ENCODE data around the gene NKAIN2.

Gene NKAIN2

DNA sequence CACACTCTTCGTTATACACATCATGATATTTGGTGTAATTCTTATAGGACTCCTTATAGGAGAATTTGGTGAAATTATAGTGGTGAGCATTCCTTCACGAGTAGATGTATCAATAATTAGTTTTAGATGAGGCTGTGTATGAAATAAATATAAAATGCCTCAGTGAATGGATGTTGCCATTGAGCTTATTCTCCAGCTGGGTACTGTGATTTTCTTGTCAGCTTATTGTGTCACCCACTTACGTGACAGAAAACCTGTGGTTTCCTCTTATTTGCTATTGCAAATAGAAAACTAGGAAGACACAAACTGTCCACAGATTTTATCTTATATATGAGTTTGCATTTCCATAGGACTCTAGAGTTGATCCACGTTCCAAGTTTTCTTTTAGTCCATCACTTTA is 718.7 kb downstream of the NKAIN2 start:
- H3K27ac ChIP-seq = no peak overlapping the region
- TF ChIP-seq, protein P1, sequence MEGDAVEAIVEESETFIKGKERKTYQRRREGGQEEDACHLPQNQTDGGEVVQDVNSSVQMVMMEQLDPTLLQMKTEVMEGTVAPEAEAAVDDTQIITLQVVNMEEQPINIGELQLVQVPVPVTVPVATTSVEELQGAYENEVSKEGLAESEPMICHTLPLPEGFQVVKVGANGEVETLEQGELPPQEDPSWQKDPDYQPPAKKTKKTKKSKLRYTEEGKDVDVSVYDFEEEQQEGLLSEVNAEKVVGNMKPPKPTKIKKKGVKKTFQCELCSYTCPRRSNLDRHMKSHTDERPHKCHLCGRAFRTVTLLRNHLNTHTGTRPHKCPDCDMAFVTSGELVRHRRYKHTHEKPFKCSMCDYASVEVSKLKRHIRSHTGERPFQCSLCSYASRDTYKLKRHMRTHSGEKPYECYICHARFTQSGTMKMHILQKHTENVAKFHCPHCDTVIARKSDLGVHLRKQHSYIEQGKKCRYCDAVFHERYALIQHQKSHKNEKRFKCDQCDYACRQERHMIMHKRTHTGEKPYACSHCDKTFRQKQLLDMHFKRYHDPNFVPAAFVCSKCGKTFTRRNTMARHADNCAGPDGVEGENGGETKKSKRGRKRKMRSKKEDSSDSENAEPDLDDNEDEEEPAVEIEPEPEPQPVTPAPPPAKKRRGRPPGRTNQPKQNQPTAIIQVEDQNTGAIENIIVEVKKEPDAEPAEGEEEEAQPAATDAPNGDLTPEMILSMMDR (IDR thresholded peaks at IDR 0.05) = no peak
- TF ChIP-seq ZFX (IDR thresholded peaks at IDR 0.05; ENCODE audit: borderline replicate concordance) = no peak

DNA sequence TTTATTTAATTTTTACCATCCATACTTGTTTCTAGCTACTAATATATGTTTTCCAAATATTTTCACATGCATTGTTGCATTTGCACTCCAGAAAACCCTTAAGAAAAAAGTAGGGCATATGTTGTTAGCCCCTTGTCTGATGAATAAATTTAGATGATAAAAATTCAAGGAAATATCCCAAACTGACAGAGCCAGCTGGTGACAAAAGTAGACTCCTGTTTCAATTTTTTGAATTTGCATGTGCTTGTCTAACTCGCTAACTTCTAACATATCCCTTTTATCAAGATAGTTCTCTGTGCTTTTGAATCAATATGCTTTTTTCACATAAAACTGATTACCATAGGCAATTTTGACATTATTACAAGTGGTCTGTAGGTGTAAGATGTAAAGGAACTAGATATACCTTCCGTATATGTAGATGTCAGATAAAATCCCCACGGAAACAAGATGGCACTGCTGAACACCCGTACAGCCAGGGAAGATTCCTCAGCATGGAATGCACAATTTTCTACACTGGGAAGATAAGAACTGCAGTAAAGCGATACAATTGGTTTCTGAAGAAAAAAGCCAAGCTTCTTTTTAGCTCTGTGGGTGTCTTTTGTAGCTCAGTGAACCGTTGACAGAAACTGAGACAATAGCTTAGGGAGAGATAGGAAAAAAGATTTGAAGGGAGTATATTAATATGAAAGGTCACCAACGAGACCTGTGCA is 721.0 kb downstream of the NKAIN2 start:
- H3K27ac ChIP-seq = no peak overlapping the region
- no peak for TF ChIP-seq ZFX (IDR thresholded peaks at IDR 0.05; ENCODE audit: borderline replicate concordance)

DNA sequence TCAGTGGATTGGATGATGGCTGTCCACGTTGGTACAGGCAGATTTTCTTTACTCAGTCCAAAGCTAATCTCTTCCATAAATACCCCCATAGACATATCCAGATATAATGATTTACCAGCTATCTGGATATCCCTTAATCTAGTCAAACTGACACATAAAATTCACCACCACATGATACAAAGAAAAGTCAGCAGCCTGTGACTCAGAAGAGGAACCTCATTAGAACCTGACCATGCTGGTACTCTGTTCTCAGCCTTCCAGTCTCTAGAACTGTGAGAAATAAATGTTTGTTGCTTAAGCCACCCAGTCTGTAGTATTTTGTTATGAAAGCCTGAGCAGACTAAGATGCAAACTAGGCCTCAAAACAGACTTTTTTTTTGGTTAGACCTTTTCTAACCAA is 727.3 kb downstream of the NKAIN2 start:
- TF ChIP-seq ZFX (IDR thresholded peaks at IDR 0.05; ENCODE audit: borderline replicate concordance) = no peak
- TF ChIP-seq, protein P1 (IDR thresholded peaks at IDR 0.05) = no peak
- H3K27ac ChIP-seq = no peak overlapping the region

DNA sequence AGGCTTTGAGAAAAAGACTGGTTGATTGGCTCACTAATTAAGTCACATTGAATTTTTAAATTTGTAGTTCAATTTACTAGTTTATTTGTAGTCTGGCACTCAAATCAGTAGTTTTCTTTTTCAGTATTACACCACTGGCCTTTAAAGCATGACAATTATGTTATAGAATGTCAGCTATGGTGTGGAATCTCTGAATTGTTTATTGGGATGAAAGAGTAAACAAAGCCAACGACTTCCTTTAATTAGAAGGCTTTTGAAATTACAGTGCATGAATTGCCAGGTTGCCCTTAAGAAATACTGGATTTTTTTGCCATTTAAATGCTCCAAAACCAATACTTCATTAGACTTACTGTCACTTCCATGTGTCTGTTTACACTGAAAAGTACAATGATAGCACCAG is 731.6 kb downstream of the NKAIN2 start:
- H3K27ac ChIP-seq = no peak overlapping the region

DNA sequence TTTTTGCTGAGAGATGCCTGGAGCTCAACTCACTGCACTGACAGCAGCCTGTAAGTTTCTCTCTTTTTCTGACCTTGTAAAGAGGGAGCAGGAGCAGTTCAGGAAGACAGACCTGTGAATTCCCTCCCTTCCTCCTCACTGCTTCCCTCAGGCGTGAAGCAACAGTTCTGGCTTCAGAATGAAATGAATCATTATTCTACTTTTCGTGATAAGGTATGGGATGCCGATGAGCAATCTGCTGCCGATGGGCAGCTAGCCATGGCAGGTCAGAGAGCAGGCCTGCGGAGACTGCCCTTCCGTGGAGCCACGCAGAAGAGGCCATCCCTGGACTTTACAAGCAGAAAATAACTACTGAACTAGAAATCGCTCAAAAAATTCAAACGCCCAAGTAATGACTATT is 732.1 kb downstream of the NKAIN2 start:
- no peak for TF ChIP-seq ZFX (IDR thresholded peaks at IDR 0.05; ENCODE audit: borderline replicate concordance)
- TF ChIP-seq, protein P1 (IDR thresholded peaks at IDR 0.05) = no peak
- H3K27ac ChIP-seq = no peak overlapping the region

More for the DNA sequence above, 731.6 kb downstream of the NKAIN2 start:
- TF ChIP-seq, protein P1 (IDR thresholded peaks at IDR 0.05) = no peak
- no peak for TF ChIP-seq ZFX (IDR thresholded peaks at IDR 0.05; ENCODE audit: borderline replicate concordance)

DNA sequence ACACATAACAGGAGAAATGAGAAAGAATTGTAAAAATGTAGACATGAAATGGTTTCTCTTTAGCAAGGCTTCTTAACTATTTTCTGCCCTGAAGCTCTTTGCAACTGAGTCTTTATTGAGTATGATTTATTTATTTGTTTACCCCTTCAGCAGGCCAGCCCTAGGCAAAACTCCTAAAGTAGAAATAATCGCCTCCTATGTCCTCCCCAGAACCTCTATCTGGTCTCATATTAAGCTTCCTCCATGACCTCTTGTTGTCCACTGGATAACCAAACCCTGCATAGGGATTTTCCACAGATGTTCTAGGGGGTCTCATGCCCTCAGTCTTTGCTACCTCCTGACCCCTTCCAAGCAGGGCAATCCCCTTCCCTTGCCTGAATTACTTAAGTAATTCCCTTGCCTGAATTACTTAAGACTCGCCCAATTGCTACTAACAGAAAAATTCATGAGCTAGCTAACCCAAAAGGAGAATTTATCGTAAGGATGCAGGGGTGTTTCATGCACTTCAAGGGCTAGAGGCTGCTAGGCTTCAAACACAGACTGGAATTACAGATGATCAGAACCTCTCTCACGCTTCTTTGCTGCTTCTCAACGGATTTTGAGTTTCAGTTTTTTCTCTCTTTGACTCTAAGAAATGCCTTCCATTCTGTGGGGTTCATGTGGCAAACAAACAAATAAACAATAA is 732.6 kb downstream of the NKAIN2 start:
- H3K27ac ChIP-seq = no peak overlapping the region
- TF ChIP-seq, protein P1 (IDR thresholded peaks at IDR 0.05) = no peak
- no peak for TF ChIP-seq ZFX (IDR thresholded peaks at IDR 0.05; ENCODE audit: borderline replicate concordance)

DNA sequence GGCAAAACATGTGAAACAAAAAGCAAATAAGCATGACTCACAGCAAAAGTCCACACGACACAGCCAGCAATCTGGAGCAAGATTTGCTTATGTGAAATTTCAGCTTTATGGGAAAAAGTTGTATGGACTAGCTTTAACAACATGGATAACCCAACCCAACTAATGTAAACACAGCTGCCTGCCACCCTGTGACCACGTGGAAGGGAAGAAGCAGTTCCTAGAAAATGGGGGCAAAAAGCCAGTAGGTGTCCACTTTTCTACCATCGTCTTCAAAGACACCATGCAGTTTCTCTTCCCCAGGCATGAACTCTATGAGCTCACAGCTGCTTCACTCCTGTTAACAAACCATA is 733.2 kb downstream of the NKAIN2 start:
- TF ChIP-seq, protein P1 (IDR thresholded peaks at IDR 0.05) = no peak
- no peak for TF ChIP-seq ZFX (IDR thresholded peaks at IDR 0.05; ENCODE audit: borderline replicate concordance)
- no peak overlapping the region for H3K27ac ChIP-seq

Measured in 22Rv1 (cell line).